GM21526 (cell line): Measurements from ENCODE around the gene IFT20.

Source experiments
- ATAC-seq: cut with Tn5 transposase; IDR thresholded peaks from one replicate; pipeline ENCODE4 v1.9.1; 2021; ENCODE audit warnings: moderate library complexity; ENCODE audit not compliant: unreplicated experiment, low FRiP score

IFT20 gene, protein sequence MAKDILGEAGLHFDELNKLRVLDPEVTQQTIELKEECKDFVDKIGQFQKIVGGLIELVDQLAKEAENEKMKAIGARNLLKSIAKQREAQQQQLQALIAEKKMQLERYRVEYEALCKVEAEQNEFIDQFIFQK

DNA sequence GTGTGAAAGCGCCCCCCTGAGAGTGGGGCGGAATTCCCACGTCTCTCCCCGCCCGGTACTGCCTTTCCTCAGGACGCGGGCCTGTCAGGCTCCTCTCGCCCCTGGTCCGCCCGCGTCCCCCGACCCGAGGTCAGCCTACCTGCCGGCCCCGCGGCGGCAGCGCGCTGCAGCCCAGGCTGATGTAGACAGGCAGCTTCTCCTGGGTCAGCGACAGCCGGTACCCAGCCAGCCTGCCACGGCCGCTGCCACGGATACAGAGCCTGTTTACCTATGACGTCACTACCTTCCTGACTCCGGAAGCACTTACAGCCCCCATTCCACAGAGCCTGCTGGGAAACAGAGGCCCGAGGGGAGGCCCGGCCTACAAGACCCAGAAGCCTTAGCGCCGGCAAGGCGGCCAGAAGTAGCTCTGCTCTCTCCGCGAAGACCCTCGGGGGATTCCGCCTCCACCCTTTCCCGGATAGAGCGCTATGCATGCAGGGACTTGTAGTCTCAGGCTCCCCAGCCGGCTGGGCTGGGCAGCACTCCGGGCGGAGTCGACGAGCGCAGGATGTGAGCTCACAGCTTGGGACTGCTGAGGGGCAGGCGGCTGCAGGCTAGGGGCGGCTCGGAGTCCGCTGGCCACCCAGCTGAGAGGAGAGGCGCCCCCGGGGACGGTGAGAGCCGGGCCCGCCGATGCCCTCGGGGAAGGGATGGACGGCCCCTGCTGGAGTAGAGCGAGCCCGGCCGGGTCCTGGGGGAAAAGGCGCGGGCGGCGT lies at the start of gene IFT20, which contains the start of gene TNFAIP1:
TSS of gene IFT20 (minus strand) at position 272 of the 758 bp plus-strand sequence. CDS start 3,487 bp downstream, outside the sequence.
TSS of gene TNFAIP1 (plus strand) at position 561 of the 758 bp plus-strand sequence. CDS start 3,761 bp downstream, outside the sequence.
- peak; percentile 93 for ATAC-seq

DNA sequence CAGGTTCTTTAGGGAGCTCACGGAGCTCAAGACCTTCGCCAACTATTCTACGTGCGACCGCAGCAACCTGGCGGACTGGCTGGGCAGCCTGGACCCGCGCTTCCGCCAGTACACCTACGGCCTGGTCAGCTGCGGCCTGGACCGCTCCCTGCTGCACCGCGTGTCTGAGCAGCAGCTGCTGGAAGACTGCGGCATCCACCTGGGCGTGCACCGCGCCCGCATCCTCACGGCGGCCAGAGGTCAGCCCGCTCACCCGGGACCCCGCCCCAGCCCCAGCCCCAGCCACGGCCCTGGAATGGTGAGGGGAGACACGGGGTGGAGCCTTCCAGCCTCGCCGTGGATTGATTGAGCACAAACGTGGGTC lies 49.7 kb upstream of the IFT20 start:
- ATAC-seq, result no peak

DNA sequence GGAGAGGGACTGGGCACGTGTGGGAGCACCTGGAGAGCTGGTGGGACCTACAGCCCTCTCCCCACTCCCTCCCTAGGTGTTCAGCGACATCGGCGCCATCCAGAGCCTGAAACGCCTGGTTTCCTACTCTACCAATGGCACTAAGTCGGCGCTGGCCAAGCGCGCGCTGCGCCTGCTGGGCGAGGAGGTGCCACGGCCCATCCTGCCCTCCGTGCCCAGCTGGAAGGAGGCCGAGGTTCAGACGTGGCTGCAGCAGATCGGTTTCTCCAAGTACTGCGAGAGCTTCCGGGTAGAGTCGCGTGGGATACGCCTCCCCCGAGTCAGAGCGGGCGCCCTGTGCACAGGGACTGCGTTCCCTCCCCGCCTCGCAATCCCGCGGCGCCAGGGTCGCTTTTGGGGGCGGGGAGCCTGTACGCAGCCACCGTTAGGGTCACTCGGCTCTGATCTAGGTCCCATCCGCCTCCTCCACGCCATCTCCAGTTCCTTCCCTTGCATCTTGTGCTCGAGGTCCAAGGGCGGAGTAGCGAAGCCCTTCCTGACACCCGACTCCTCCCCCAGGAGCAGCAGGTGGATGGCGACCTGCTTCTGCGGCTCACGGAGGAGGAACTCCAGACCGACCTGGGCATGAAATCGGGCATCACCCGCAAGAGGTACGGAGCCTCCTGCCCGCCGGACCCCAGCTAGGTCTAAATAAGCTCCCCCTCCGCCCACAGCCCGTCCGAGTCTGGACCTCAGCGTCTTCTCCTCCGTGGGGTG lies 49.2 kb upstream of the IFT20 start:
- ATAC-seq, result peak; percentile 51

DNA sequence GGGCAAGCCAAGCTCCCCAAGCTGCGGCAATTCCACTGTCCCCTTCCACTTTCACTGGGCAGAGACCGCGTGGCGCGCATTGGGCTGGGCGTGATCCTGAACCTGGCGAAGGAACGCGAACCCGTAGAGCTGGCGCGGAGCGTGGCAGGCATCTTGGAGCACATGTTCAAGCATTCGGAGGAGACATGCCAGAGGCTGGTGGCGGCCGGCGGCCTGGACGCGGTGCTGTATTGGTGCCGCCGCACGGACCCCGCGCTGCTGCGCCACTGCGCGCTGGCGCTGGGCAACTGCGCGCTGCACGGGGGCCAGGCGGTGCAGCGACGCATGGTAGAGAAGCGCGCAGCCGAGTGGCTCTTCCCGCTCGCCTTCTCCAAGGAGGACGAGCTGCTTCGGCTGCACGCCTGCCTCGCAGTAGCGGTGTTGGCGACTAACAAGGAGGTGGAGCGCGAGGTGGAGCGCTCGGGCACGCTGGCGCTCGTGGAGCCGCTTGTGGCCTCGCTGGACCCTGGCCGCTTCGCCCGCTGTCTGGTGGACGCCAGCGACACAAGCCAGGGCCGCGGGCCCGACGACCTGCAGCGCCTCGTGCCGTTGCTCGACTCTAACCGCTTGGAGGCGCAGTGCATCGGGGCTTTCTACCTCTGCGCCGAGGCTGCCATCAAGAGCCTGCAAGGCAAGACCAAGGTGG lies 46.0 kb upstream of the IFT20 start:
- ATAC-seq, result no peak

DNA sequence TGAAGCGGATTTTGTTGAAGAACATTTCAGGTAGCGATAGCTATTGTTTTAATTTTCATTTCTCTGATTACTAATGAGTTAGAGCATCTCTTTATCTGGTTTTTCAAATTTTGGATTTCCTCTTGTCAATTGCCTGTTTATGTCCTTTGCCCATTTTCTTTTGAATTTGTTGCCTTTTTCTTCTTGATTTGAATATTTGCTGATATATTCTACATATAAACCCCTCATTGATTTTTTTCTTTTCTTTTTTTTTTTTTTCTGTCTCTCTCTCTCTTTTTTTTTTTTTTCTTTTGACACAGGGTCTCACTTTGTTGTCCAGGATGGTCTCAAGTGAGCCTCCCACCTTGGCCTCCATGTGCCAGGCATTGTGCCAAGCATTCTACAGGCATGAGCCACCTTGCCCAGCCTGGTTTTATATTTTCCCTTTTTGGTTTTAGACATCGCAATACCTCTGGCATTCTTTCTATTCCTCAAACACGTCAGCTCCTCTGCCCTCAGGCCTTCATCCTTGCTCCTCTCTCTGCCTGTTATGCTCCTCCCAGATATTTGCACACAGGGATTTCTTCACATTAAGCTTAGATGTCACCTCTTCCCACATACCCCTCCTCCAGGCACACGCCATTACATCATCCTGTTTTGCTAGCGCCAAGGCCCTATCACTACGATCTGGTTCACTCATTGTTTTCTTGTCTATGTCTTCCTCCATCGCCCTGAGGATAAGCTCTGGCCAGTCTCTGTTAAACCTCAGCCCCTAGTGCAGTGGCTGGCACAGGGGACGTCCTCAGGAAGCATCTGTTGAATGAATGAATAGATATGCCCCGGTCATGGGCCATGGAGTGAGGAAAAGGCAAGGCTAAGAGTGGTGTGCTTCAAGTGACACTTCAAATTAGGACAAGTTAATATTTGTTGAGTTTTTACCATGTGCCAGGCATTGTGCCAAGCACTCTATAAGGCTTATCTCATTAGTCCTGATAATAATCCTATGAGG lies 44.8 kb upstream of the IFT20 start:
- no peak for ATAC-seq

DNA sequence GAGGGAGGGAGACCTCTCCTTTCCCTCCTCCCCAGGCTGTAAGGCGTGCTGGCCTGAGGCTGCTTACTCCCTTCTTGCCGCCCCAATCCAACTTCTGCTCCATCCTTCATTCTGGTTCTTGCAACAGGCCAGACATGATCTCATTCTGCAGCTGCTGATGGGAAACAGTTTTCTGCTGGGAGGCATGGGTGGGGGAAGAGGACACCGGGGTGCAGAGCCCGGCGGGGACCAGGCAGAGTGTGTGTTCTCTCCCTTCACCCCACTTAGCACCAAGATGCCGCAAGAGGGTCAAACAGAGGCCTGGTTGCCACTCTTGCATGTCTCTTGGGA lies 37.6 kb upstream of the IFT20 start:
- ATAC-seq, result no peak

DNA sequence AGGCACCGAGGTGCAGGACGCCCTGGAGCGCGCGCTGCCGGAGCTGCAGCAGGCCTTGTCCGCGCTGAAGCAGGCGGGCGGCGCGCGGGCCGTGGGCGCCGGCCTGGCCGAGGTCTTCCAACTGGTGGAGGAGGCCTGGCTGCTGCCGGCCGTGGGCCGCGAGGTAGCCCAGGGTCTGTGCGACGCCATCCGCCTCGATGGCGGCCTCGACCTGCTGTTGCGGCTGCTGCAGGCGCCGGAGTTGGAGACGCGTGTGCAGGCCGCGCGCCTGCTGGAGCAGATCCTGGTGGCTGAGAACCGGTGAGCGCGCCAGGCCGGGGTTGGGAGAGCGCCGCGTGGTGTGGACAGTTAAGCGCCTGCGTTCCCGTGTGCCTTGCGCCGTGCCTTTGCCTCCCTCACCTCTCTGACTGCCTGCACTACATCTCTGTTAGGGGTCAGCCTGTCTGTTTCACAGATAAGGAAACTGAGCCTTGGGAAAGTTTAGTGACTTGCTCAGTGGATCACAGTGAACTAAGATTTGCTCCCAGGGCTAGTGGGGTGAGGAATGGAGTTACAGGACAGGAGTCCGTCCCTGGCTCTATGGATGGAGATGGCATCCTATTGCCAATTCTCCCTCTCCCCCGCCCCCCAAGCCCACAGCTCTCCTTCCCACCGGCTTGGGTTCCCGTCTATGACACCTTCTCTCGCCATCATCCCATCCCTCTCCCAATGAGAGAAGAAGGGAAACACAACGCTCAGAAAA lies 37.1 kb upstream of the IFT20 start:
- peak; percentile 15 for ATAC-seq

DNA sequence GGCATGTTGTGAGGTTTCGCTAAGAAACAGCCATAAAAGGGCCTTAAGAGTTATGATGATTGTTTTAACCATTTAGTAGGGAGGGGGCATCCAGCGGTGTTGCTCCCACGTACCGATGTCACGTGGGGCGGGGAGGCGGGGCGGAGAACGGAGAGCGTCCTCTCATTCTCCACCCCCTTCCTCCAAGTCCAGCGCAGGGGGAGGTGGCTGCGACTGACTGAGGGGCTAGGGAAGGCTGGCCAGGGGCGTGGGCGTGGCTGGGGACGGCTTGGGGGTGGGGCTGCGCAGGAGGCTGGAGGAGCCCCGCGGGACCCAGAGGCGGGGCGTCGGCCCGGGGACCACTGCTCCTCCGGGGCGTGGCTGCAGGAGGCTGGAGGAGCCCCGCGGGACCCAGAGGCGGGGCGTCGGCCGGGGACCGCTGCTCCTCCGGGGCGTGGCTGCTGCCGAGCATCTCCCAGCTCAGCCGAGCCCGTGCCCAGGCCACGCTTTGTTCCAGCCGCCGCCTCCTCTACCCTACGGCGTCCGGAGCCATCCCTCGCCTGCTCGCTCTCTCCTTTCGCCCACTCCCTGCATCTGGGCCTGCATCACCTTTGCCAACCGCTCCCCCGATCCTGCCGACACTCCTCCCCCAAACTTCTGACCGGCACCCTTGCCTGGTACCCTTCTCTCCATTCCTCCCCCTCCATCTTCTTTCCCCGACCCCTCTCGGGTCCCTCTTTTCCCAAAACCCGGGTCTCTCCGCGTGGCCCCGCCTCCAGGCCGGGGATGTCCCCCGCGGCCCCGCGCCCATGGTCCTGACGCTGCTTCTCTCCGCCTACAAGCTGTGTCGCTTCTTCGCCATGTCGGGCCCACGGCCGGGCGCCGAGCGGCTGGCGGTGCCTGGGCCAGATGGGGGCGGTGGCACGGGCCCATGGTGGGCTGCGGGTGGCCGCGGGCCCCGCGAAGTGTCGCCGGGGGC lies 36.3 kb upstream of the IFT20 start, which contains the start of gene SARM1:
TSS of gene SARM1 (plus strand) at position 450 of the 958 bp plus-strand sequence. CDS start at position 789, 339 bp downstream.
- peak; percentile 63 for ATAC-seq

DNA sequence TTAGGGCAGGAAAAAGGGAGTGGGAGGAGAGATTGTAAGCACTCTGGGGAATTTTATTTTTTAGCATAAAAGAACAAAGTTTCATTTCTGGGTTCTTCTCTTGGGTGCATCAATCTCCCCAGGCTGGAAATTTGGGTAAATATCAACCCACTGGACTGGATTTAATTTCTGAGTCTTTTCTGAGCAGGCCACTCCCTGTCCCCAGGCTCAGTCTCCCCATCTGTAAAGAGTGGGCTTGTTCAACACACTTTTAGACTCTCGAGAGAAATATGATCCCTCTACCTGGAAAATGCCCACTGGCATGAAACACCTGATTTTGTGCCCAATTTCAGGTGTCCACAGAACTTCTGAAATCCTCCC lies 35.5 kb upstream of the IFT20 start:
- ATAC-seq, result no peak

DNA sequence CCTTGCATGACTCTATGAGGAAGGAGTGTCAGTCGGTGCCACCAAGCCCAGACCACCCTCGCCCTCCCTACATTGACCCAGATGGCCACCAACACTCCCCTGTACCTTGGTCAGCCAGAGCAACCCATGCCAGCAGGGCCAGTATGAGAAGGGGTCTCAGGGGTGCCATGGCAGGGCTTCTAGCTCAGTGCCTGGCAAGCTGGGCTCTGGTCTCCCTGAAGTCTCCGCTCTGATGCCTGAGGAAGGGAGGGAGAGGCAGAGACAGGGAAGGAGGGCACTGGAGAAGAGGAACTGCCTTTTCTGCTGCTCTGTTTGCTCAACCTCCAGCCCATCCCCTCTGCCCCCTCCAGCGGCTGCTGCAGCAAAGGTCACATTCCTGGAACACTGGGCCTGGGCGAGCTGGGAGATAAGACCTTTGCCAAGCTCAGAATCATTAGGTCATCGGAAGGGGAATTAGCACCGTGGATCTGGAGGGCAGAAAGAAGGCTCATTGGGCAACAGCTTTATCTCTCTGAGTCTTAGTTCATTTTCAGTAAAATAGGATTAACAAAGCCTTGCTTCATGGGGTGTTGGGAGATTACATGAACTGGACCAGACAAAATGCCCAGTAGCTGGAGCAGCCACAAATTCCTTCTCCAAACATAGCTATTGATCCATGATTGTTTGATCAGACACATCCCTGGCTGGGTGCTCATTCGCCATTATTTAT lies 34.9 kb upstream of the IFT20 start, which contains the start of gene VTN:
TSS of gene VTN (minus strand) at position 273 of the 709 bp plus-strand sequence. CDS start at position 169, 104 bp downstream.
- no peak for ATAC-seq

DNA sequence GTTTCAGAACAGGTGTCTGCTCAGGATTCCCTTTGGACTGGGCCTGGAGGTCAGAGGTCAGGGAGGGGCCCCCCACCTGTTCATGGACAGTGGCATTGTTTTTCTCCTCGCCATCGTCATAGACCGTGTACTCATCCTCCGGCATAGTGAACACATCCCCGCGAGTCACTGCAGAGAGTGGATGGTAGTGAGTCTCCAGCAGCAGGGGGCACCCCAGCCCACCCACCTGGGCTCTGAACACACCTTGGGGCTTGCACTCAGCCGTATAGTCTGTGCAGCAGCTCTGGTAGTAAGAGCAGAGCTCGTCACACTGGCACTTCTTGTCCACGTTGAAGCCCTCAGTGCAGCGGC lies 34.4 kb upstream of the IFT20 start:
- ATAC-seq, result no peak

DNA sequence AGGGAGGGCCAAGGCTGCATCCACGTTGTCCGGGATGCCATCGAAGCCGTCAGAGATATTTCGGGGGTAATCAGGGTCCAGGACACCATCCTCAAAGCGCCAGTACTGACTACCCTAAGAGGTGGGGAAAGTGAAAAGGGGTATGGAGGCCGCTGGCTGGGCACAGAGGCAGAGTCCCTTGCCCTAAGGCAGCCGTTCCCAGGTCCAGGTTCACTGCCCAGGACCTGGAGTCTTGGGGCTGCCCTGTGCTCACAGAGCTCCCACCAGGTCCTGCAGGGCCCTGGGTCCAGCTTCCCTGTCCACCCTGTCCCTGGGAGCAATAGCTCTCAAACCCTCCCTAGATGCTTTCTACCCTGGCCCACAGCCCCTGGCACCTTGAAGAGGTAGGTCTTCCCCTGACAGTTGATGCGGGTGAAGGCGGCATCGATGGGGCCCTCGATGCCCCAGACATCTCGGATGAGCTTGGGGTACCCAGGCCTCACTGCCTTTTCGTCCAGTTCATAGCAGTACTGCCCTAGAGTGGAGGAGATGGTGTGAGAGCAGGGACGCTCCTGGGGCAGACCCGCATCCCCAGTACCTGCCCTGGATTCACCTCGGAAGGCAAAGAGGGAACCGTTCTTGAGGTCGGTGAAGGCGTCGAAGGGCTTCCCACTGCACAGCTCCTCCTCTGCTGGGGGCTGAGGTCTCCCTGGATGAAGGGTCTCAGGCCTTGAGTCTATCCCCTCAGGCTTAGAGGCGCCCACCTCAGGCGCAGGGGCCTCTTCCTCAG lies 33.8 kb upstream of the IFT20 start:
- no peak for ATAC-seq

DNA sequence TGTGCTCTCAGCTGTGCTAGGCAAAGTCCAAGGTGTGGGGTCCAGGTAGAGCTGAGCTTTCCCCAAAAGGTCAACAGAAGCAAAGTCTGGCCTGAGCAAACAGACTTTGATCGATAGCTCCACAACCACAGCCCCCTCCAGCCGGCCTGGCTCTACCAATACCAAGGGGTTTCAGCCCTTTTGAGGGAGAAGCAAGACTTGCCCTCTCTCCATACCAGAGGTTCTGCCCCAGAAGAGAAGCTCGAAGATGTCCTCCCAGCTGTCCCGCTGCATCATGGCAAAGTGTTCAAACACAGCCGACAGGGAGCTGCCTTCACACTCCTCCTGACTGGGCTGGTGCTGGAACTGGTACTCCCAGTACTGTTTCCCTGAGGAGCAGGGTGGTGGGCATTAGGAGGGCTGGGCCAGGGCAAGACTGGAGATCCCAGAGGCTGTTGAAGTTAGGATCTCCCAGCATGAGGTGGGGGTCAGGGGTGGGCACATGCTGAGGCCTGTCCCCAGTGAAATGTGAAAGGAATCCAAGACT lies 33.1 kb upstream of the IFT20 start:
- ATAC-seq, result no peak

DNA sequence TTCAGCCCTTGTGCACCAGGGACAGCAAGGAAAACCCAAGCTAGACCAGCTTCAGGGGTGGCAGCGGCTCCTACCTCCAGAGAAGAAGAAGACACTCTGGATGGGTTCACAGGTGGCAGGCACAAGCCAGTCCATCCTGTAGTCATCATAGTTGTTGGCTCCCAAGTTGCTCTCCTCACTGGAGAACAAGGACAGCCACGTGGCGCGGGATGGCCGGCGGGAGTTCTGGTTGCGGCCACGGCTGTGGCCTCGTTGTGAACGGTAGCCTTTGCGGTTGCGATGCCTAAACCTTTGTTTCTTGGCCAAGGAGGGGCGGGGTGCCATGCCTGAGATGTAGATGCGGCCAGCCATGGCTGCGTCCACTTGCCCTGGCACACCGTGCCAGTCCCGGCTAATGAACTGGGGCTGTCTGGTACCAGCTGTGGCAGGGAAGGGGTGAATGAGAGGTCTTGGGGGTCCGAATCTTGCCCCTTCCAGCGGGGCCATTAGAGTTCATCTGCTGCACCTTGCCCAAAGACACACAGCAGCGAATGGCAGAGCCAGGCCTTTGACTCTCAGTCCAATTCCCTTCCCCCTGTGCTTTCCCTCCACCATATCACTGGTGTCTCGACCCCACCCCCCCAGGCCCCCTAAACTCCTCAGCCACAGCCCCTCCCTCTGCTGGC lies 32.5 kb upstream of the IFT20 start:
- no peak for ATAC-seq

DNA sequence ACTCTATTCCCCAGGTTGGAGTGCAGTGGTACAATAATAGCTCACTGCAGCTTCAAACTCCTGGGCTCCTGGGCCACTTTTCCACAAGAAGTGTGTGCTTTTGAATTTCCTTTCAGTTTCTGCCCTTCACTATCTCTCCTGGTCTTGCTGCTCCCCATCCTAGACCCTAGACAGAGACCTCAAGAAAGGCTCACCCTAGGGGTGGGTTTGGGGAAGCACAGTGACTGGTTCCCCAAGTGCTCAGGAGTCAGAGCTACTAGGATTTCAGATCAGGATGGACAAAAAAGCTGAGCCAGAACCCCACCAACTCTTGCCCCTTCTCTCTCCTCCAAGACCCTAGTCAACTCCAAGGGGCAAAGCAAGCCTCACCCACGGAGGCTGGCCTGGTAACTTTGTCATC lies 31.3 kb upstream of the IFT20 start:
- no peak for ATAC-seq

DNA sequence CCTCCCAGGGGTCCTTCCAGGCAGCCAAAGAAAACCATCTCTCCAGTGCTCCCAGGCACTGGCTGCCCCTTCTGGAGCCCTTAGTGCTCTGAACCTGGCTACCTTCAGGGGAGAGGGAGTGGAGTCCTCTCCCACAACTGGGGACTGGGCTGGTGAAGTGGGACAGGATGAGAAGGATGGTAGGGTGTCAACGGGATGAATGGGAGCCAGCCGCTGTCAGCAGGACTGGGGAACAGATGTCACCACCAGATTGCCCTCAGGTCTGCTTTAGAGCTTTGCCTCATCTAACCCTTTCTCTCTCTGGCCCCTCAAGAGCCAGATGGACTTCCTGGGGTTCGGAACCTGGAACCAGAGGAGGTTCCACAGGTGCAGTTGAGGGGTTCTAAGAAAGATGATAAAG lies 30.2 kb upstream of the IFT20 start:
- no peak for ATAC-seq
